ENCODE results near the gene SEPTIN12. TPM values are rescaled to one million over a fixed set of nuclear protein-coding genes. Genes with fewer than 3 reads are reported as not detected.

Gene SEPTIN12
- total and polyA plus RNA-seq, 4 donors = not detected

DNA sequence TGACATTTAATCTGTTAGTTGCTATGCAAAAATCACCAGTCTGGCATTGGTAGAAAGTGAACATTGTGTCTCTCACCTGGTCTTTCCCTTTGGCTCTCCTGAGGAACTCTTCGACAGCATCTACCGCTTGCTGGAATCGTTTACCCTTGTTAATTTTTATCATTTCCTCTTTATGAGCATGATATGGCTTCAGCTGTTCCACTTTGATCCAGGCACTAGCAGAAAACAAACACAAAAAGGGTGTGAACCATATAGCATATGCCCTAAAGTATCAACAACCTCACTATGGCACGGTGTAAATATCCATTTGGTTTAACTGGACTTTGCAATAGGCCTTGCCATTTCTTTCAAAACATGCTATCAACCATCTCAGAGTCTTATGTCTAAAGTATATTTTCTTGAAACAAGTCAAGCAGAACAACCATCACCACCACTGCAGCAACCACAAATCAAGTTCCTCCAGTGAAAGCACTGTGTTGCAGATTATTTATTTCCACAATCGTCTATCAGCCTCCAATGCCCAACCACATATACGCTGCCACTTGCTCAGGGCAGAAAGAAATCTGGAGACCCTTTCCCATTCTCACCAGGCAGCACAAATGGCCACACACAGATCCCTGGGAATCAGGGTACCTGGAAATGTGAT lies 44.7 kb upstream of the SEPTIN12 start (continued):
- TF ChIP-seq, protein P1, sequence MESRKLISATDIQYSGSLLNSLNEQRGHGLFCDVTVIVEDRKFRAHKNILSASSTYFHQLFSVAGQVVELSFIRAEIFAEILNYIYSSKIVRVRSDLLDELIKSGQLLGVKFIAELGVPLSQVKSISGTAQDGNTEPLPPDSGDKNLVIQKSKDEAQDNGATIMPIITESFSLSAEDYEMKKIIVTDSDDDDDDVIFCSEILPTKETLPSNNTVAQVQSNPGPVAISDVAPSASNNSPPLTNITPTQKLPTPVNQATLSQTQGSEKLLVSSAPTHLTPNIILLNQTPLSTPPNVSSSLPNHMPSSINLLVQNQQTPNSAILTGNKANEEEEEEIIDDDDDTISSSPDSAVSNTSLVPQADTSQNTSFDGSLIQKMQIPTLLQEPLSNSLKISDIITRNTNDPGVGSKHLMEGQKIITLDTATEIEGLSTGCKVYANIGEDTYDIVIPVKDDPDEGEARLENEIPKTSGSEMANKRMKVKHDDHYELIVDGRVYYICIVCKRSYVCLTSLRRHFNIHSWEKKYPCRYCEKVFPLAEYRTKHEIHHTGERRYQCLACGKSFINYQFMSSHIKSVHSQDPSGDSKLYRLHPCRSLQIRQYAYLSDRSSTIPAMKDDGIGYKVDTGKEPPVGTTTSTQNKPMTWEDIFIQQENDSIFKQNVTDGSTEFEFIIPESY (IDR thresholded peaks at IDR 0.05) = no peak
- TF ChIP-seq, protein P2, sequence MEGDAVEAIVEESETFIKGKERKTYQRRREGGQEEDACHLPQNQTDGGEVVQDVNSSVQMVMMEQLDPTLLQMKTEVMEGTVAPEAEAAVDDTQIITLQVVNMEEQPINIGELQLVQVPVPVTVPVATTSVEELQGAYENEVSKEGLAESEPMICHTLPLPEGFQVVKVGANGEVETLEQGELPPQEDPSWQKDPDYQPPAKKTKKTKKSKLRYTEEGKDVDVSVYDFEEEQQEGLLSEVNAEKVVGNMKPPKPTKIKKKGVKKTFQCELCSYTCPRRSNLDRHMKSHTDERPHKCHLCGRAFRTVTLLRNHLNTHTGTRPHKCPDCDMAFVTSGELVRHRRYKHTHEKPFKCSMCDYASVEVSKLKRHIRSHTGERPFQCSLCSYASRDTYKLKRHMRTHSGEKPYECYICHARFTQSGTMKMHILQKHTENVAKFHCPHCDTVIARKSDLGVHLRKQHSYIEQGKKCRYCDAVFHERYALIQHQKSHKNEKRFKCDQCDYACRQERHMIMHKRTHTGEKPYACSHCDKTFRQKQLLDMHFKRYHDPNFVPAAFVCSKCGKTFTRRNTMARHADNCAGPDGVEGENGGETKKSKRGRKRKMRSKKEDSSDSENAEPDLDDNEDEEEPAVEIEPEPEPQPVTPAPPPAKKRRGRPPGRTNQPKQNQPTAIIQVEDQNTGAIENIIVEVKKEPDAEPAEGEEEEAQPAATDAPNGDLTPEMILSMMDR (IDR thresholded peaks at IDR 0.05; ENCODE audit: low read depth, low read length, missing input control) = no peak

DNA sequence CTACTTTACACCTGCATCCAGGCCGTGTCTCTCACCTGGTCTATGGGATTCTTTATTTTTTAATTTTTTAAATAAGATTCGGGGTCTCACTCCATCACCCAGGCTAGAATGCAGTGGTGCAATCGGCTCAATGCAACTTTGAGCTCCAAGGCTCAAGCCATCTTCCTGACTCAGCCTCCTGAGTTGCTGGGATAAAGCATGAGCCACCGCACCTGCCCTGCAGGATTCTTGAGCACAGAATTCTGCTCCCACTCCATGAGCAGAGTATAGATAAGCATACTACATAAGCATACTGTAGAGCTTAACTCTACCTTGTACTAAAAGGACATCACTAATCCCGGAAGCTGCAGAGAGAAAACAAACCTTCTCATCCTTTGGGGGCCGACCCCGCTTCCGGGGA lies 43.5 kb upstream of the SEPTIN12 start:
- H3K27me3 ChIP-seq (ENCODE audit: control insufficient read depth in 4 of 4, insufficient read depth in 4 of 4, low read length in 3 of 4) = no peaks in the 10 kb centered on the region
- no peaks in the 10 kb centered on the region for H3K4me1 ChIP-seq (ENCODE audit: control insufficient read depth in 4 of 4, insufficient read depth in 4 of 4, low read length in 3 of 4)
- no peaks in the 10 kb centered on the region for H3K9me3 ChIP-seq (ENCODE audit: control insufficient read depth in 4 of 4, low read length in 3 of 4)
- no peak overlapping the region for H3K4me3 ChIP-seq (ENCODE audit: low read depth in 1 of 3, low read length in 3 of 3)
- H3K36me3 ChIP-seq (ENCODE audit: control insufficient read depth in 4 of 4, insufficient read depth in 3 of 4, low read depth in 1 of 4, low read length in 3 of 4) = peaks cover 16 to 56% (median 43%) of the 10 kb centered on the region in 4 donors
- no peak overlapping the region for H3K9ac ChIP-seq (ENCODE audit: low read depth in 1 of 2, low read length in 2 of 2)
- WGBS = 97% methylated on average over 8 of the region's 8 CpGs
- H3K27ac ChIP-seq (ENCODE audit: low read depth in 1 of 2, low read length in 2 of 2) = no peak overlapping the region
- TF ChIP-seq NR2F2 (IDR thresholded peaks at IDR 0.05) (no peak), RAD21 (IDR thresholded peaks at IDR 0.05) (no peak), FOXA2 (IDR thresholded peaks at IDR 0.05) (no peak), SP1 (IDR thresholded peaks at IDR 0.05) (no peak), JUND (IDR thresholded peaks at IDR 0.05) (no peak), RXRA (IDR thresholded peaks at IDR 0.05) (no peak), EGR1 (IDR thresholded peaks at IDR 0.05; ENCODE audit: low read depth in 2 of 2) (no peak), FOXA1 (IDR thresholded peaks at IDR 0.05) (no peak)
- TF ChIP-seq, protein P3, sequence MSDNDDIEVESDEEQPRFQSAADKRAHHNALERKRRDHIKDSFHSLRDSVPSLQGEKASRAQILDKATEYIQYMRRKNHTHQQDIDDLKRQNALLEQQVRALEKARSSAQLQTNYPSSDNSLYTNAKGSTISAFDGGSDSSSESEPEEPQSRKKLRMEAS (IDR thresholded peaks at IDR 0.05) = no peak
- TF ChIP-seq, protein P4, sequence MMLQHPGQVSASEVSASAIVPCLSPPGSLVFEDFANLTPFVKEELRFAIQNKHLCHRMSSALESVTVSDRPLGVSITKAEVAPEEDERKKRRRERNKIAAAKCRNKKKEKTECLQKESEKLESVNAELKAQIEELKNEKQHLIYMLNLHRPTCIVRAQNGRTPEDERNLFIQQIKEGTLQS (IDR thresholded peaks at IDR 0.05) = no peak
- TF ChIP-seq, protein P2 (IDR thresholded peaks at IDR 0.05; ENCODE audit: low read depth, low read length, missing input control) = no peak
- DNase-seq (ENCODE audit: low spot score) = no peak

DNA sequence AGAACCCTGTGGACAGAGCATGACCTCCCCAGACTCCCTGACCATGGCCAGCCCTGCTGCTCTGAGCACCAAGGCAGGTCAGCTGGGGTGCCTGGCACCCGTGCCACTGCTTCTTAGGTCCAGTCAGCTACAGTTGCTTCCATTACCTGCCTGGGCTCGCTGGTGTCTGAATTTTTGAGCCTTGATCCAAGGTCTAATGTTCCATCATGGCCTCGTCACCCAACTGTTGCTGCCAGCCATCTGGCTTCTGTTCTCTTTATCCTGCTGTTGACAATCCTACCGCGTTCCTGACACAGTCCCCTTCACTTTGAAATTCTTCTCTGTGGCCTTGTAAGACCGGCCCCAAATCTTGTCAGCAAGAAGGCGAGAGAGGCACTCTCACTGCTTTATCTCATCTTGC lies 42.3 kb upstream of the SEPTIN12 start:
- H3K27me3 ChIP-seq (ENCODE audit: control insufficient read depth in 4 of 4, insufficient read depth in 4 of 4, low read length in 3 of 4) = no peaks in the 10 kb centered on the region
- no peak overlapping the region for H3K4me3 ChIP-seq (ENCODE audit: low read depth in 1 of 3, low read length in 3 of 3)
- no peaks in the 10 kb centered on the region for H3K4me1 ChIP-seq (ENCODE audit: control insufficient read depth in 4 of 4, insufficient read depth in 4 of 4, low read length in 3 of 4)
- H3K27ac ChIP-seq (ENCODE audit: low read depth in 1 of 2, low read length in 2 of 2) = no peak overlapping the region
- DNase-seq (ENCODE audit: low spot score) = no peak
- TF ChIP-seq TAF1 (conservative IDR thresholded peaks at IDR 0.05) = no peak
- TF ChIP-seq, protein P1 (IDR thresholded peaks at IDR 0.05) = no peak
- no peak for TF ChIP-seq JUND (IDR thresholded peaks at IDR 0.05)
- TF ChIP-seq, protein P4 (IDR thresholded peaks at IDR 0.05) = no peak
- TF ChIP-seq EGR1 (IDR thresholded peaks at IDR 0.05; ENCODE audit: low read depth in 2 of 2) = no peak
- TF ChIP-seq YY1 (IDR thresholded peaks at IDR 0.05) = no peak
- TF ChIP-seq HNF4A (conservative IDR thresholded peaks at IDR 0.05) = no peak
- TF ChIP-seq HNF4G (IDR thresholded peaks at IDR 0.05) = no peak
- no peak for TF ChIP-seq SP1 (IDR thresholded peaks at IDR 0.05)
- no peak for TF ChIP-seq FOXA1 (IDR thresholded peaks at IDR 0.05)
- TF ChIP-seq FOXA2 (IDR thresholded peaks at IDR 0.05) = no peak
- WGBS = 89% methylated on average over 7 of the region's 7 CpGs
- peaks cover 16 to 66% (median 47%) of the 10 kb centered on the region in 4 donors for H3K36me3 ChIP-seq (ENCODE audit: control insufficient read depth in 4 of 4, insufficient read depth in 3 of 4, low read depth in 1 of 4, low read length in 3 of 4)
- no peak overlapping the region for H3K9ac ChIP-seq (ENCODE audit: low read depth in 1 of 2, low read length in 2 of 2)
- no peaks in the 10 kb centered on the region for H3K9me3 ChIP-seq (ENCODE audit: control insufficient read depth in 4 of 4, low read length in 3 of 4)
